GM12801 (cell line): ENCODE measurements around the gene PLIN1.

Experiments
- CTCF ChIP-seq: IDR thresholded peaks from one replicate; pipeline ENCODE4 v1.5.1; 2011; ENCODE audit warnings: control low read depth; ENCODE audit not compliant: insufficient read length; ENCODE audit errors: extremely low read depth

Gene PLIN1

GRCh38 chr15:89616228-89616627 lies 62.9 kb downstream of the PLIN1 start:
- no peak for TF ChIP-seq CTCF

GRCh38 chr15:89615135-89615534 lies 64.0 kb downstream of the PLIN1 start:
- no peak for TF ChIP-seq CTCF
